Measurements from ENCODE around the gene GNG2.

The GNG2 gene

DNA sequence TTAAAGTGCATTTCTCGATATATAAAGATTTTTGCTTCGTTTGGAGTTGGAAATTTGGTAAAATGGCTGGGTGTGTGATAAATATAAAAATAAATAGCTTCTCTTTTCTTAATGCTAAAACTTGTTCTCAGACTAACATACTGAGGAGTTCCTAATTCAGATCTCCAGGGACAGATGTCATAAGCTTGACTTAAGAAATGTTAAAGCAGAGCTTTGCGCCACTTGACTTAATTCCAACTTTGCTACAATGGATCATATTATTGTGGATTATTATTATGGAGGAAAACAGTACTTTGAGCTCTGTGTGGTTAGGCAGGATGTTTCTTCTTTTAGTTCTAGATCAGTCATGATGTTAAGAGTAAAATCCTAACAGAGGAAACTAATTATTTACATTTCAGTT, 33.8 kb downstream of the GNG2 start:
- DNase-seq (ENCODE audit: low spot score): no peak

DNA sequence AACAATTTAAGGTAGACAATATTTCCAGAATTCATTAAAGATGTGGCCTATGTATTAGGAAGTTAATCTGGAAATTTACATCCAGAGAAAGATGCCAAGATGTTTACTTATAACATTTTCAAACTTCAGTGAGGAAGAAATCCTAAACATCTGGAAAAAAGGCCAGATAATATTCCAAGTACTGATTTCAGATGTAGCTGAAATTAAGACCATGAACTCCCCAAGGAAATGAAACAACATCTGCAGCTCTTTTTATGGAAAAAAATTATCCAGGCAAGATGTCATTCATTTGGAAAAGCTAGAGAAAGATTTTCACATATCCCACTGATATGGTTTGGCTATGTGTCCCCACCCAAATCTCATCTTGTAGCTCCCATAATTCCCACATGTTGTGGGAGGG, 35.0 kb downstream of the GNG2 start:
- no peak for DNase-seq (ENCODE audit: low spot score)

DNA sequence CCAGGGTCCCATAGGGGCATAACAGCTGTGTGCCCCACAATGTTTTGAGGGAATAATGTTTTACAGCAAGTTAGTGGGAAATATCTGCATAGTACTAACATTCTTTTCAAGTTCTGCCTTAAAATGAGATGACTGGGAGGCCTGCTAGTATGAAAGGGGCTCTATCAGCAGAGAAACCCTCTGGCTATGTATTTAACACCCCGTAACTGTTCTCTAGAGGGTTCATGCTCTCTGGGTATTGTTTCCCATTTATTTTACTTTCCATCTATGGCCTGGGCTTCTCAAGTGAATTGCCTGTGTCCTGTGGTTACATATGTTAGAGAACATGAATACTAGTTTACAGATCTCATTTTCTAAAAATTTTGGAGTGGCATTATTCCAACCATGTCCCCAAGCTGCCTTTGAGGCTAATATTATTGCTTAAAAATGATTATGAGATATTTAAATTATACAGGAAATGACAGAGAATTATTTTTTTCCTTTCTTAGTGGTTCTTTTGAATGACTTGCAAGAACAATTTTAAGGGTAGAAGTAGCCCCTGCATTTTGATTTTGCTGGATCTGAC, 37.5 kb downstream of the GNG2 start:
- no peak for DNase-seq (ENCODE audit: low spot score)

DNA sequence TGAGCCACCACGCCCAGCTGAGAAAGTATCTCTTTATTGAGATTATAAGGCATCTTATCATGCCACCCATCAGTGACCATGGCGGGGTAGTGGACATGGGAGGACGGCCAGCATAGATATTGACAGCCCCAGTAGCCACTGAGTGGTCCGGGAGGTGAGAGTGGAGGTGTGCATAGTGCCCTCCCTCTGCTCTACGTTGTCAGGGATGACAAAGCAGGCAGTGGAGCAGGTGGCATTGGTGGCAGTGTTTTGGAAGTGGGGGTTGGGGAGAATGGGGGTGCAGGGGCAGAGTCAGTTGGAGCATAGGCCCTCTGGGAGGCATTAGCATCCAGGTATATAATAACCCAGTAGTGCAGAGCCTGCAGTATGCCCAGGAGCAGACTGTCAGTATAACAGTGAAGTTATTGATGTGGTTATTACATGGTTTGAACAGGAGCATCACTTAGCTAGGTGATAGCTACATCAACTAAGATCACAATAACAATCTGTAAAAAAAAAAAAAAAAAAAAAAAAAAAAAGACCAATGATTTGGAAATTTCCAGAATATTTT, 41.1 kb downstream of the GNG2 start:
- no peak for DNase-seq (ENCODE audit: low spot score)

DNA sequence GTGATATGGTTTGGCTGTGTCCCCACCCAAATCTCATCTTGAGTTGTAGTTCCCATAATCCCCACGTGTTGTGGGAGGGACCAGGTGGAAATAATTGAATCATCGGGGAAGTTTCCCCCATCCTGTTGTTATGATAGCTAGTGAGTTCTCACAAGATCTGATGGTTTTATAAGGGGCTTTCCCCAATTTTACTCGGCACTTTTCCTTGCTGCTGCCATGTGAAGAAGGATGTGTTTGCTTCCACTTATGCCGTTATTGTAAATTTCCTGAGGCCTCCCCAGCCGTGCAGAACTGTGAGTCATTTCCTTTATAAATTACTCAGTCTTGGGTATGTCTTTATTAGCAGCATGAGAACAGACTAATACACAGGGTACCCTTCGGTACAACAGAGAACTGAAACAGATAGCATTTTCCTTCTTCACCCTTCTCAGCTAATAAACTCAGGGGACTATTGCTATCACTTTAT, 45.3 kb downstream of the GNG2 start:
- peak; percentile 80 for DNase-seq (ENCODE audit: low spot score)

DNA sequence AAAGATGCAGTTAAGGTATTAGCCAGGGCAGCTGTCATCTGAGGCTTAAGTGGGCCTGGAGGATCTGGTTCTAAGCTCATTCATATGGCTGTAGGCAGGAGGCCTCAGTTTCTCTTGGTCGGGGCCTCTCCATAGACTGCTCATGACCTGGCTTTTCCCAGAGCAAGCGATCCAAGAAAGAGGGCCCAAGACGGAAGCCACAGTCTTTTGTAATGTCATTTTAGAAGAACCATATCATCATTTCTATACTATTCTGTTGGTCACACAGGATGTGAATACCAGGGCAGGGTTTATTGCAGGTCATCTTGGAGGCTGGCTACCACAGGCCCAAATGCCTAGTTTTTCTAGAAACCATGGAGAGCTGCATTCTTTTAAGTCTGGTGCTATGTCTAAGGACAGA, 47.7 kb downstream of the GNG2 start:
- no peak for DNase-seq (ENCODE audit: low spot score)

DNA sequence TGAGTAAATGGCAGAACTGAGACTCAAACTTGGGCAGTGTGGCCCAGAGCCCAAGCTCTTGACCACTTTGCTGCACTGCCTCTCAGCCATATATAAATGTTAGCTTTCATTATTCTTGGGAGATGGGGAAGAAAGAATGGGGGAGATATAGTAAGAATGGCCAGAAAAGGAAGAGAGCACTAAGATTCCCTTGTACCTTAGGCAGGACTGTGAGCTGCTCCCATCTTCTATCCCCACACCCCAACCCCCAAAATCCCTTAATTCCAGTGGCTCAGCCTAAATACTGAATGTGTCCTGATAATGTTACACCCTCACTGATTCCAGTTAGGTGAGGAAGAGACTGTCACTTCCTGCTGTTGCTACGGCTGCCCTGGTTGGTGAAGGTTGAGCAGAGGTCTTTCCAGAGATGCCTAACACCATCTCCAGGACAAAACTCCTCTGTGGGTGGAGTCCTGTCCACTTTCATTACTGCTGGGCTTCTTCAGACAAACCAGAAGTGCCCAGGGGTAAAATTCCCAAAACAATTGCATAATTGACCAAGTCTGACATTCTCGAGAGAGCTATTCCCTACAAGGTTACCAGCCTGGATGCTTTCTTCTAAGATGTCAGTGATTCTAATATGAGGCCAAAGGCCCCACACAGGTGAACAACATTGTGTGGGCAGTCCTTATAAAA, 51.8 kb downstream of the GNG2 start:
- no peak for DNase-seq (ENCODE audit: low spot score)

DNA sequence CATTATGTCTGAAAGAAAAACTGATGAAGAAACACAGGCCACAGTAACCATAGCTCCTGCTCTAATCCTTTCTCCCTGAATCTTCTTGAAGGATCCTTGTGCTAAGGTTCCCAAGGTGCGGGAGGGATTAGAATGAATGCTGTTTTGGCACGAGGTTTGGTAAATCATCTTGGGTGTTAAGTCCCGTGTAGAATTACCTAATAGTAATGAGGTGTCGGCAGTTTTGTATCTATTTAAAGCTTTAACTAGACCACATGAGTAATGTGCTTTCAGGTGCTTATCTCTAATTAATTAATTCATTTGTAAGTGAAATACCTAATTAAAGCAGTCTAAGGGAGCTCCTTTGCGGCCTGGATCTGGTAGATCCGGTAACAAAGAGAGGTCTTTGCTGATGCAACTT, 53.9 kb downstream of the GNG2 start:
- DNase-seq (ENCODE audit: low spot score): no peak

DNA sequence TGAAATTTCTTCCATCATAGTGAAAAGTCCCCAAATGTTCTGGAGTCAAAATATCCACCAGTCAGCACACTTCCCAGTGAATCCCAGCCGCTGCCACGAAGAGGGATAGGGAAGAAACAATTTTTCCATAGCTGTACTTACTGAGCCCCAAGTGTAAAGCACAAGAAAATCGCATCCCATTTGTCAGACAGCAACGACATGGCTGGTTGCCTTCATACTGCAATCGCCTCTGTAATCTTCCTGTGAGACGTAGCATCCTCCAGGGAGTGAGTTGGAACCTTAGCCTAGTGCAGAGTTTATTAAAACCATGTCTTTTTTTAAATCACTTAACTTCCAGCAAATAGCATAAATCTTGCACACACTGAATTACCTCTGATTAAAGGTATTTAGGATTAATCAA, 56.8 kb downstream of the GNG2 start:
- no peak for DNase-seq (ENCODE audit: low spot score)

DNA sequence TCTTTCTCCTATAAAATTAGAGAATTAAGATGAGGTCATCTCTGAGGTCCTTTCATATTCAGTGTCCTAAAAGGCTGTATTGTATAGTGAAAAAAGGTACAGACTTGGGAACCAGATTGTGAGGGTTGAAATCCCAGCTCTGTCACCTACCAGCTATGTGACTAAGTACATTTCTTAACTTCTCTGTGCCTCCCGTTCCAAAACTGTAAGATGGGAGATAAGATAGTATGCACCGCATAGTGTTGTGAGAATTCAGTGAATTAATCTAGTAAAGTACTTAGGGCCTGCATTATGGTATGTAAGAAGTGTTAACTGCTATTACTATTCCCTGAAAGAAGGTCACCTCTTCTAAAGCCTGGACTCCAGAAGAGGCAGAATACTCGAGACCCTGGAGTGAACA, 60.6 kb downstream of the GNG2 start:
- no peak for DNase-seq (ENCODE audit: low spot score)

DNA sequence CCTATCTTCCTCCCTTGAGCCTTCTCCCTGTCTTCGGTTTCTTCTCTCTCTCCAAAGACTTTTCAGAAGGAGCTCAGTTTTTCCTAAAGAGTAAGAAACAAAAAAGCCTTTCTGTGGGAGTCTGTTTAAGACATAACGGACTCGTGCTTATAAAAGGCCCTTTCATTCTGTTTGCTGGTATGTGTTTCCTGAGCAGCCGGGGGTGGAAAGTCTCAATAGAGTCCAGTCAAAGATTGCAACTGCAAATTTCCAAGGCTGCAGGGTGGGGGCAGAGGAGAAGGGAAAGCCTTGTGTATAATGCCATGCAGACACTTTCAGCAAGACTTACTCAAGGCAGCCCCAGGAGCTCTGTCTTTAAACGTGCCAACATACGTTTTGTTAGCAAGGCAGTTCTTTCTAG, 62.2 kb downstream of the GNG2 start:
- peak; percentile 16 for DNase-seq (ENCODE audit: low spot score)

DNA sequence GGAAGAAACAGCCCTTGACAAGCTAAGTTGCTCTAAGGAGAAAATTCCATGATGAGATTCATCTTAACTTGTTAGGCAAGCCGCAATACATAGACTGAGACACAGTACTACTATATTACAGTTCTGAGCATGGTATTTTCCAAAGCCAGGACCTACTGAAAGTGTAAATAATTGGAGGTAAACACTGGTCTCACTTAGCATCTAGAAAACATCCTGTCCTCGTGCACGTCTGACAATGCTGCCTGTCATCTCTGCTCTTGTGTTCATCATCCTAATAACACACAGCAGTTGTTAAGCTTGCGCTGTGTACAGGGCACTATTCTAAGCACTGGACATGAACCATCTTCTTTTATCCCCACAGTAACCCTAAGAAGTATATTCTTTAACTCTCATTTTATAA, 64.2 kb downstream of the GNG2 start:
- no peak for DNase-seq (ENCODE audit: low spot score)

DNA sequence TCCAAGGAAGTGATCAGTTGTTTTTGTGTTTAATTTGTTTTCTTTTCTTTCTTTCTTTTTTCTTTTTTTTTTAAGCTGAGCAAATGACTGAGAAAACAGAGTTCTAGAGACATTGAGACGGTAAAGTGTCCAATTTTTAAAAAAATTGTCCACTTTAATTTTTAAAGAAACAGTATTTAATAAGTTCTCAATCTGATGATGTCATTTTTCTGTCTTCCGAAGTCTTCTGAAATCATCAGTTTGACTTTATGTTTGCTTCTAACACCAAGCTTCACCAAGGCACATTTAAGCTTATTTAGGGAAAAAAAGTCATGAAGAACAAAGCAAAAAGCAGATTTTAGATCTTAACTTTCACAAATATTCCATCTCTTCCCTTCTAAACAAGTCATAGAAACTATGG, 65.6 kb downstream of the GNG2 start:
- DNase-seq (ENCODE audit: low spot score): no peak

DNA sequence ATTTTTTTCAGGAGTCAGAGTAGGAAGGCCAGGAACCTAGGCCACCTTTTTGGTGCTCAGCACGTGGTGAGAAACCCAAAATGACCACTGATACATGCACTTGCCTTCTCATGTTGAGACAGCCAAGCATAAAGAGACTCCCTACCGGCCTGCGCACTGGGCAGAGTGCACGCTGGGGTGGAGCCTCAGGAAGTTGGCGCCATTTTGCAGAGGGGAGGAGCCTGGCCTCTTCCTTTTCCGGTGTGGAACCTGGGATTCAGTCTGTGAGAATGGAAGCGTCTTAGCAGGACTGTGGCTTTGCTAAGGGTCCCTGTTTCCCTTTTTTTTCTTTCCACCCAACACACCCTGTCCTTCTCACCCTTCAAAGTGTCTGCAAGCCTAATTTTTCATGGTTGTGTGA, 66.0 kb downstream of the GNG2 start:
- DNase-seq (ENCODE audit: low spot score): no peak

DNA sequence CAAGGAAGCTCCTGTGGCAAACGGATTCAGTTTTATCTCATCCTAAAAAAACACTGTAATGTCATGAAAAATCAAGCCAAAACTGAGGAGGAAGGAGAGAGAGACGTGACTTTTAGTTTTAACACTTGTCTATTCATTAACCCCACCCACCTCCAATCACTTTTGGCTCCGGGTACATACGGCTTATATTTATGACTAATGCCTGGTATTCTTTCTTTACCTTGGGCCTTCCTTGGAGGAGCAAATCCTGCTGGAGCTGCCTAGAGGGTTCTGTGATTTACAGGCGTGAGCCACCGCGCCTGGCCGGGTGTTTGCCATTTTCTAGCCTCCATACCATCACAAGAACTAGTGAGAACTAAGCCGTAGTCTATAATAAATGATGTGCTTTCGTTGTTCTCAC, 68.2 kb downstream of the GNG2 start:
- DNase-seq (ENCODE audit: low spot score): no peak

DNA sequence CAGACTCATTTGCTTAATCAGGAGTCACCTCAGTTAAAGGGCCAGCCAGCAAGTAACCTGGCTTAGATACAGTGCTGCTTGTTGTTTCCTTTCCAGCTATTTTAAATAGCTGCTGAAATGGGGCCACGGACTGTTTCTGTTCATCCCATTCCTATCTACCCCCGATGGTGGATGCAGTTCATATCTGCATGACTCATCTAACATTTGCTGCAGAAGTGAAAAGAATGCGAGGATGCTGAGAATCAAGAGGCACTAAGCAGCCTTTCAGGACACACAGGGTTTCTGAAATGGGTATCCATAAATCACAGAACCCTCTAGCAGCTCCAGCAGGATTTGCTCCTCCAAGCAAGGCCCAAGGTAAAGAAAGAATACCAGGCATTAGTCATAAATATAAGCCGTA, 68.8 kb downstream of the GNG2 start:
- peak; percentile 22 for DNase-seq (ENCODE audit: low spot score)

DNA sequence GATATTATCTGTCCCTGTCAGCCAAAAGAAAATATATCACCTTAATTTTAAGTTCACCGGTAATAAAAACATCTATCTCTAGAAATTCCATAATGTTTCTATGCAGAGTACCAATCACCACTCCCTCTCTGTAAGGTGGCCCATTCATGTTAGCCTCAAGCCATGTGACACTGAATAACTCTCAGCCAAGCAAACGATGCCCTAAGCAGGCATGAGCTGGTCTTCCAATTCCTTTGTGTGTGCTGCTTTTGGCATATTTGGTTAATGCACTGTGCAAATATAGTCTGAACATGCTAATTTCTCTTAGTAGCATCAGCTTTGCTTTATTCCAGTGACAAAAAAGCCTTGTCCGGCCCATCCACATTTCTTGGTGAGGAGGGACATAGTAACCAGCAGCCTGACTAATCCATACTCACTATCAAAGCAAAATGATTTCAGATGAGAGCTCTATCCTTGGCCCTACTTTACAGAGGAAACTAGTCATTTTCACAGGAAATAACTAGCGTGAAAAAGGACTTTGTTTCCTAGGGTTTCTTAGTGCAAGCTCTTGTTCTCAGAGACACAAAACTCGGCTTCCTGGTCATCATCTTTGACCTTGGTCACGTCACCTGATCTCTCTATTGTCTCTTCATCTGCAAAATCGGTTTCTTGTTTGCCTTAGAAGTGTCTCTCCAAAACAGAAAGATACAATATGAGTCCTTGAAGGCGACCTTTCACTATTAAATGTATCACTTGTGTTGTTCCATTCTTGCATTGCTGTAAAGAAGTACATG, 69.7 kb downstream of the GNG2 start:
- DNase-seq (ENCODE audit: low spot score): peak; percentile 84

DNA sequence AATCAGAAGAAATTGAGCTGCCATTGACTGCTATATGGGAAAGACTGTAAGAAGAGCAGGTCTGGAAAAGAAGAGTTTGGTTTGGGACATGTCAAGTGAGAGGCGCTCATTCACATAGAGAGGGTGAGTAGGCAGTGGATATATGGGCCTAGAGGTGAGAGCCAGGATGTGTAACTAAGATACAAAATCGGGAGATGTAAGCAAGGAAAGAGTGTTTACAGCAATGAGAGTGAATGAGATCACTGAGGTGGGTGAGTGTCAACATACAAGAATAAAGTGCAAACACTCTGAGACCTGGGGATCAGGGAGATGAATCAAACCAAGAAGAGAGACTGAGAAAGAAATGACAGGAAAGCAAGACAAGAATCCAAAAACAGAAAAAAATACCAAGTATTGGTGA, 70.9 kb downstream of the GNG2 start:
- DNase-seq (ENCODE audit: low spot score): no peak

DNA sequence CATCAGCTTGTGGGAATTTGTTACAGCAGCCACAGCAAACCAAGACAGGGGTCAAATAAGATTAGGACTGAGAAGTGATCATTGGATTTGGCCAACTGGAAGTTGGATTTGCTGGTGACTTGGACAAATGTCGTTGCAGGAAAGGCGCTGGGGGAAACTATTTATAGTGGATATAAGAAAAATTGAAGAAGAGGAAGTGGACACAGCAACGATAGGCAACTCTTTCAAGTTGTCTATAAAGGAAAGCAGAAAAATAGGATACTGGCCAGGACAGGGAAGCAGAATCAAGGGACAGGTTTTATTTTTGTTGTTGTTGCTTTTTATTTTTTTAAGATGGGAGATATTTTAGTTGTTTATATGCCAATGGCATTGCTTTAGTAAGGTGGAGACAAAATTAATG, 72.8 kb downstream of the GNG2 start:
- DNase-seq (ENCODE audit: low spot score): no peak

DNA sequence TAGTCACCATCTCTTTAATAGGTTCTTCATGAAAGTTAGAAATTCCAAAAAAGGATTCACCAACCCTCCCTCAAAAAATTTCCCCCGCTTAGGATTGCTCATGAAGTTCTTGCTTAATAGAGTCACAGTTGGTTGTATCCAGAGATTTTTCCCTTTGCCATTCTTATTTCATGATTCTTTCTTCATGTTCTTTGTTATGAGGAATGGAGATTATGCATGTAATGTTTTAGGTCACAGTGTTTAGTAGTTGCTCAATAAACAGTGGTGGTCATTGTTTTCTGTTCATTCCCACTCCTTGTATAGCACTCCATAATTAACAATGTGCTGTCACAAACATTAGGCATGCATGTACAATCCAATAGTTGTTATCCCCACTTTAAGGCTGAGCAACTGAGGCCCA, 77.7 kb downstream of the GNG2 start:
- DNase-seq (ENCODE audit: low spot score): no peak

DNA sequence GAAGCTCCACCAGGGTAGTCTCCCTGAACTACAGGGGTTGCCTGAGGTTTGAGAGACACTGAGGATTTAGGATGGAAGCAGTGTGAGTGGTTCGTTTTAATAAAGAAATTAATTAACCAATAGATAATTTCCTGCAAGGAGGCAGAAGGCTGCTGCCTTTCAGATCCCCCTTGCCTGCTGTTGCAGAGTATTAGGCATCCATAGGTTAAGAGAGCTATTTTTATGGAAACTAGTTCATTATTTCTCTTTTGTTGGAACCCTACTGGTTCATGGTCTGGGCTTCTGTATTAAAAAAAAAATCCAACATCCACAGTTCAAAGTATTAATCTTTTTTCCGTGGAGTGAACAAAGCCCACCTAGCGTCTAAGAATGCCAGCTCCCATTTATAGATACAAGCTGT, 78.4 kb downstream of the GNG2 start:
- no peak for DNase-seq (ENCODE audit: low spot score)

DNA sequence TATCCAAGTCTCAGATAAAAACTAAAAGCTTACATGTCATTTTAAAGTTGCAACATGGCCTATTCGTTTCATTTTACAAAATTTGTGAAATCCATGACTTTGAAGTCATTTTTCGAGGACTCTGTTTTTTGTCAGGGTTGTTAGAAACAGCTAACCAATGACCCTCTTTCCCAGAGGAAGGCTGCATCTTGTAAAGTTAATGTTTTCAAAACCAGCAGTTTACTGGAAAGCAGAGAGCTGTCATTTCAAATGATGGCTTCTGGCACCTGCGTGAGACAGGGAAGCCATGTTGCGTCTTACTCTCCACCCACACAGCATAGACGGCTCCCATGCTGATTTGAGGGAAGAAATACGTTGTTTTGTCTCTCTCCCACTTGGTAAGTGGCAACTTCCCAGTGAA, 78.8 kb downstream of the GNG2 start:
- no peak for DNase-seq (ENCODE audit: low spot score)

DNA sequence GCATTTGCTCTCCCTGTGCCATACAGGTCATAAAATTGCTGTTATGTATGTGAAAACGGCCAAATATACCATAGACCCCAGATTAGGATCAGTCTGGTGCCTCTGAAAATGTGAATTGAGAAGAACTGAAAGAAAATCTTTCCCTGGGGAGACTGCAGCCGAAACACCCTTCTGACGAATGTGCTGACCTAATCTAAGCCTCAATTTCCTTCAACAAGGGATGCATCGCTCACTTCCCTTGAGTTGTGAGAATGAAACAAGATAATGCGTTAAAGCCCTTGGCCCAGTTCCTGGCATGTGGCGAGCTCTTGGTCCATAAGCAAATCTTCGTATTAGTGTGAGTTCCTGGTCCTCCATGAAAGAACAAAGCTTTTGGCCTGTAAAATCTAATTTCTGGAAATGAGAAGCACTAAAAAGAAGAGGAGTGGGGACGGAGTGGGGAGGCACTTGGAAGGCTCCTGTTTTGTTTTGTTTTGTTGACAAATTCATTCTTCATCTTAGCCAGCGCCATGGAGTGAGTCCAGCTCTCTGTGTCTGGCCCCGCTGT, 79.4 kb downstream of the GNG2 start:
- peak; percentile 19 for DNase-seq (ENCODE audit: low spot score)
